ENCODE measurements around the gene EPPIN.

GRCh38 chr20:45501600-45501999 lies 45.6 kb downstream of the EPPIN start:
- TF ChIP-seq EZH2 (IDR thresholded peaks at IDR 0.05; ENCODE audit: borderline replicate concordance, insufficient read depth, low read depth, low read length, poor library complexity, severe bottlenecking) (no peak), CTCF (IDR thresholded peaks at IDR 0.05) (no peak)

Measured in B cell (primary cell).